GM19043 (cell line): ENCODE data around the gene NCK1.

Experiments used
- ATAC-seq: cut with Tn5 transposase; IDR thresholded peaks from one replicate; pipeline ENCODE4 v1.9.1; 2021; ENCODE audit warnings: low read depth; ENCODE audit not compliant: unreplicated experiment

NCK1 gene

DNA sequence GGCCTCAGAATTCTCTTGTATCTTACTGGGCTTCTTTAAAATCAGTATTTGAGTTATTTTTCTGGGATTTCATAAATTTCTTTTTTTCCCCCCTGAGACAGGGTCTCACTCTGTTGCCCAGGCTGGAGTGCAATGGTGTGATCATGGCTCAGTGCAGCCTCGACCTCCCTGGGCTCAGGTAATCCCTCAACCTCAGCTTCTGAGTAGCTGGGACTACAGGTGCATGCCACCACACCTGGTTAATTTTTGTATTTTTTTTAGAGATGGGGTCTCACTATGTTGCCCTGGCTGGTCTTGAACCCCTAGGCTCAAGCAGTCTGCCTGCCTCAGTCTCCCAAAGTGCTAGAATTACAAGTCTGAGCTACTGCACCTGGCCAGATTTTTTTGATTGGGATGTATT, 43.5 kb downstream of the NCK1 start:
- ATAC-seq, result no peak

DNA sequence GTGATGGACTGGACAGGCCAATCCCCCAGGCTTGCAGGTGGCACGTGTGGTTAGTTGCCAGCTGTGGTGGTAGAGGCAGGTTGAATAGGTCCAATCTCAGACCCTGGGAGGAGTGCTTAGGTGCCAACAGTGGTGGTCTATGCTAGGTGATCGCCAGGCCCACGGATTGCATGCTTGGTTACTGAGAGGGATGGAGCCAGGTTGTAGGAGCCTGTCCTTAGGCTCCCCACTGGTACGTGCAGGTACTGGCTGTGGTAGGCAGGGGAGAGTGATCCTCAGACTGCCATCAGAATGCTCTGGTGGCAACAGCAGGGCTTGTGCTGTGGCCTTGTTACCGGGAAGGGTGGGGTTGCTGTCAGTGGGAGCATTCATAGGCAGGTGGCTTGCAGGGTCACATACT, 44.7 kb downstream of the NCK1 start:
- ATAC-seq, result no peak

DNA sequence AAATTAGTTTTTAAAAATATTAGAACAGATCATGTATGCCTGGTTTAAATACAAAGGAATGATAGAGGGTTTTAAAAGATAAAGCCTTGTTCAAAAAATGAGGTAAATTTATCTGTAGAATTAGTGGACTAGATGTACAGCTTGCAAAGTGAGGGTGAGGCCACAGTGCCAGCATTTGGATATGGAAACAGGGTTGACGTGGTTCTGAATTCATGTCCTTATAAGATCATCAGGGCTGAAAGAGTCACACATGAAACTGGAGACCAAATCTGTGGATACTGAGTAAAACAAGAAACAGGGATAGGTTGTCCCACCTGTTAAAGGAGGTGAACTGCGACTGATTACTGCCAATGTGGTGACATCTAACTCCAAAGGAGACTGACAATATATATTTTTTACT, 46.3 kb downstream of the NCK1 start:
- ATAC-seq, result no peak

DNA sequence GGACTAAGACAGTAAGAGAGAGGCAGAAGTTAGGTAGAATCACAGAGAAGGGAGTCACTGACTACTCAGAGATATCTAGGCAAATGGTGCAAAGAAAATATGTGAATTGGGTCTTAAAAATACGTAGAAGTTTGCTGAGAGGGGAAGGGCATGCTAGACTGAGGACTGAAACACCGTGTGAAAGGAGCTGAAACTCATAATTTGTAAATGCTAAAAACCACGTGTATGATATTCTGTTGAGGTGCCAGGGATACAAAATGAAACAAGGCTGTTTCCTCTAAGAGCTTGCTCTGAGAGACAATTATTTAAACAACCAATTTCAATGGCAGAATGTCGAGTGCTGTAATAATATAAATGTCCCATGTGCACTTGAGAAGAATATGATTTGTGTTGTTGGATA, 47.2 kb downstream of the NCK1 start:
- ATAC-seq, result no peak

DNA sequence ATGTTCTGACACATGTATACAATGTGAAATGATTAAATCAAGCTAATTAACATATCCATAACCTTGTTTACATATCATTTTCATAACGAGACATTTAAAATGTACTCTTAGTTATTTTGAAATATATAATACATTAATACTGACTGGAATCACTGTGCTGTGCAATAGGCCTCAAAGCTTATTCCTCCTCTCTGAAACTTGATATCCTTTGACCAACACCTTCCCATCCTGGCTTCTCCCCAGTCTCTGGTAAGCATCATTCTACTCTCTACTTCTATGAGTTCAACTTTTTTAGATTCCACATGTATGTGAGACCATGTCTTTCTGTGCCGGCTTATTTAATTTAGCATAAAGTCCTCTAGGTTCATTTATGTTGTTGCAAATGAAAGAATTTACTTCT, 48.7 kb downstream of the NCK1 start:
- no peak for ATAC-seq

DNA sequence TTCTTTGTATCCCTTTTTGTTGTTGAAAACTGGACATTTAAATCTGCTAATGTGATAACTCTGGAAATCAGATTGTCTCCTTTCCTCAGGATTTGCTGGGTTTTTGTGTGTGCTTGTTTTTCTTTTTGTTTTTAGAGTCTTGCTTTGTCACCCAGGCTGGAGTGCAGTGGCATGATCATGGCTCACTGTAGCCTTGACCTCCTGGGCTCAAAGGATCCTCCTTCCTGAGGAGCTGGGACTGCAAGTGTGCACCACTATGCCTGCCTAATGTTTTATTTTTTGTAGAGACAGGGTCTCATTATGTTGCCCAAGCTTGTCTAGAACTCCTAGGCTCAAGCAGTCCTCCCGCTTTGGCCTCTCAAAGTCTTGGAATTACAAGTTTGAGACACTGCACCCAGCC, 51.2 kb downstream of the NCK1 start:
- ATAC-seq, result no peak

DNA sequence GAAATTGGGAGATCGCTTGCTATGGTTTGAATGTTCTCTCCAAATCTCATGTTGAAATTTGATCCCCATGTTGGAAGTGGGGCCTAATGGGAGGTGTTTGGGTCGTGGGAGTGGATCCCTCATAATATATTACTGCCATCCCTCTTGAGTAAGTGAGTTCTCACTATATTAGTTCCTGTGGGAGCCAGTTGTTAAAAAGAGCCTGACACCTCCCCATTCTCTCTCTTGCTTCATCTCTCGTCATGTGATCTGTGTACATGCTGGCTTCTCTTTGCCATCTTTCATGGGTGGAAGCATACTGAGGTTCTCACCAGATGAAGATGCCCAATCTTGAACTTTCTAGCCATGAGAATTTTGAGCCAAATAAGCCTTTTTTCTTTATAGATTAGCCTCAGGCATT, 52.7 kb downstream of the NCK1 start:
- ATAC-seq, result no peak

DNA sequence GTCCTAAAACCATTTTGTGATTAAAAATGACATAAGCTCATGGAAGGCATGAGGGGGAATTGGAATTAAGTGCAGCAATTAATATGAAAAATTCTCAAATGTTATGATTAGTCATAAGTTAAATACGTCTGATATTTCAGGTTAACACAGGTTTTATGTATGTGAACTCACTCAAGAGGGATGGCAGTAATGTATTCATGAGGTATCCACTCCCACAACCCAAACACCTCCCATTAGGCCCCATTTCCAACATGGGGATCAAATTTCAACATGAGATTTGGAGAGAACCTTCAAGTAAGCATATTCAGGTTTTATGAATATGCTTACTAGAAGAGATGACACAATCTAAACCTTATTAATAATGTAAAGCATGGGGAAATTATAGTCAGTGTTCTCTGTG, 54.2 kb downstream of the NCK1 start:
- no peak for ATAC-seq

DNA sequence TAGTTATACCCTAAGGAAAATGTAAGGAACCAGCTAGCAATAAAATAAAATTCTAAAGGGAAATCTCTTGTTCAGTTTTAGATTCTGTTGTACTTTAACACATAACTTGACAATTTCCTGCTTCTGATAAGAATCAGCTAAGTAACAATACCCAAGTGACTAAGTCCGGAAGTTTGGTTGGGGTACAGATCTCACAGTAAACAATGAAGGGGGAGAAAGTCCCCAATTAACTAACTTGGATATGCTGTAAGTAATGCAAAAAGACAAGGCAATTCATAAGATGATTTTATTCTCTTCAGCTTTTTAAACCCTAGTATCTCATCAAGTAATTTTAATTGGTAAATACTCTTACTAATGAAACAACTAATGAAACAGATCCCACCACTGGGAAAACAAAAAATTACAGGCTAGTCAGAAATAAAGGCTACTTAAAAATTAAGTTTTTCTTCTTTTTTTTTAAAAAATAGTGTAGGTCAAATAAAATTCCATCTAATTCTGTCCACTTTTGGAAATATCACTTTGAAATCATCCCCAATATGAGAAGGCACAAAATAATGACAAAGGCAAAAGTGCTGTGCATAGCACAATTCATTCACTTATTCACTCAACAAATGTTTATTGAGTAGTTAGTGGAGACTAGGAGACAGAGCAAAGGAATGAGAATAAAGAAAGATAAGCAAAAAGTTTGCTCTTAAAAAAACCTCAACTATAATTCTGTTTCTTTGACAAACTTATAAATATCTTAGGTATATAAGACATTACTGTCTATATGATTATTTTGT, 58.0 kb downstream of the NCK1 start:
- ATAC-seq, result peak; percentile 70

DNA sequence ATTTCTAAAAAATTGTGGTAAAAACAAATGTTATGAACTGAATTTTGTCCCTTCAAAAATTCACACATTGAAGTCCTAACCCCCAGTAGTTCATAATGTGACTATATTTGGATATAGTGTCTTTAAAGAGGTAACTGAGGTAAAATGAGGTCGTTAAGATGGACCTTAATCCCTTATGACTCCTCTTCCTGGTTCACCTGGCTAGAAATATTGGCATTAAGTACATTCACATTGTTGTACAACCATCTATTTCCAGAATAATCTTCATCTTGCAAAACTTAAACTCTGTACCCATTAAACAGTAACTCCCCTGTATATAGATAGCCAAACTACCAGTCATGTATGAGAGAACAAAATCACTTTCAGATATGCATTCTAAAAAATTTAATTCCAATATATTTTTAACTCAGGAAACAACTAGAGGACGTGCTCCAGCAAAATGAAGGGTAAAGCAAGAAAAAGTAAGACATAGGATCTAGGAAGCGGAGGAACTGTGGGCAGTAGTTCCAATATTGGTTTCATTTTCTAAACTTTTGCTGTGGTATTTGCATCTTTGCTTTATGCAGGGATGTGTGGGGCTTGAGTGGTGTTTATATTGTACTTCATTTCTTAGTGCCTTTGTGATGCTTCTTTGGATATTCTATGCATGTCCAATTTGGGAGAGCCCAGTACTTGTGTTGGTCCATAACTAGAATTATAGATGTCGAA, 59.0 kb downstream of the NCK1 start:
- ATAC-seq, result no peak

DNA sequence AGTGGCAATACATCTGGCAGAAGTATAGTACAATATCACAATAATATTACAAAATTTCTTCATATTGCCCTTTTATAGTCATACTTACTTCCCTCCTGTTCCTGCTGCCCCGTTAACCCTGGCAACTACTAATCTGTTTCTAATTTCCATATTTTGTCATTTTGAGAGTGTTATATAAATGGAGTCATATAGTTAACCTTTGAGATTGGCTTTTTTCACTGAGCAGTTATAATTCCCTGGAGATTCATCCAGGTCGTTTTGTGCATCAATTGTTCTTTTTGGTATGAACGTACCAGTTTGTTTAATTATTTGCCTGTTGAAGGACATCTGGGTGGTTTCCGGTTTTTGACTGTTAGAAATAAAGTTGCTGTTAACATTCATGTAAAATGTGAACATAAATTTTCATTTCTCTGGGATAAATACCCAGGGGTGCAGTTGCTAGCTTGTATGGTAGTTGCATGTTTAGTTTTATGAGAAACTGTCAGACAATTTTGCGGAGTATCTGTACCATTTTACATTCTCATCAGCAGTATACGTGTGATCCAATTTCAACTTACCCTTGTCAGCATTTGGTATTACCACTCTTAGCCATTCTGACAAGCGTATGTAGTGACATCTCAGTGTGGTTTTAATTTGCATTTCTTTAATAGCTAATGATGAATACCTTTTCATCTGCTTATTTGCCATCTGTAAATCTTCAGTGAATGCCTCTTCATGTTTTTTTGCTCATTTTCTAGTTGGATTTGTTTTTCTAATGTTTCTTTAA, 63.6 kb downstream of the NCK1 start:
- peak; percentile 56 for ATAC-seq

DNA sequence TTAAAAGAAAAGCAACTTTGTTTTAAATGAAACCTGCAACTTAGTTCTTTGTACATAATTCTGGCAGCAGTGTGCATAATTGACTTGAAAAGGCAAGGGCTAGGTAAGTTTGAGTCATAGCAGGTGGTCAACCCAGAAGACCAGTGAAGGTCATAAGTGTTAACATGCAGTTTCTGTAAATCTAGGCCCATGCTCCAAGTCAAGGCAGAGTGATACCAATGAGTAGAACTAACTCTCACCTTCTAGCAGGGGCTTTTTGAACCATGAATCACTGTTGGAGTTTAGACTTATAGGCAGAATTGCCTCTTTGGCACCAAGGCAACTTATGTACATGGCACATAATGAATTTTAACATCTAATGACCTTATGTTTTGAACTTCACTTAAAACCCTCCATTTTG, 66.2 kb downstream of the NCK1 start:
- no peak for ATAC-seq

DNA sequence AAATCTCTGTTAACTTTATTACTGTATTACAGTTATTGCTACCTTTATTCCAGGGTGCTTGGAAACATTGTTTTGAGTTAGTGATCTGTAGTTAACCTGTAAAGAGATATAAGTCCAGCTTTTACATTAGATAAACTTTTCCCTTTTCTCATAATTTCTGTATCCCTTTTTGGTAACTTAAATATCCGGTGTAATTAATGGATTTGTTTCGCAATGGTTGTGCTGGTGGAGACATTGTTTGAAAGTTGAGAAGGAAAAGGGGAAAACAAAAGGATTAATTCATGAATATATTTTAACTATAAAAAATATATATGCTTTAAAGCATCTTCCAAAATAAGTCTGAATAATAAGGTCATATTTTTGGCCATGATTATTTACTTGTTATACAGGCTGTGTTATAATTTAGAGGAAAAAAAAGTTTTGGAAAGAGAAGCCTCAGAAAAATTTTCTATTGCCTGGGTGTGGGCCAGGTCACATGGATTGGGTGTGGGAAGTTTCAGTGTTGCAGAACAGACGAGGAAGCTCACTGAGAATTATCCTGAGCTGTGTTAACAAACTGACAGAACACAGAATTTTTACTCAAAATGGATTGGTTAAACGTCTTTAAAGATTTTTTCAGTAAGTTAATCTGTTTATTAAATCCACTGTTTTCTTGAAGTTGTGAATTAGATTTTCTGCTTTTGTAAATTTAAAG, 68.1 kb downstream of the NCK1 start:
- no peak for ATAC-seq

DNA sequence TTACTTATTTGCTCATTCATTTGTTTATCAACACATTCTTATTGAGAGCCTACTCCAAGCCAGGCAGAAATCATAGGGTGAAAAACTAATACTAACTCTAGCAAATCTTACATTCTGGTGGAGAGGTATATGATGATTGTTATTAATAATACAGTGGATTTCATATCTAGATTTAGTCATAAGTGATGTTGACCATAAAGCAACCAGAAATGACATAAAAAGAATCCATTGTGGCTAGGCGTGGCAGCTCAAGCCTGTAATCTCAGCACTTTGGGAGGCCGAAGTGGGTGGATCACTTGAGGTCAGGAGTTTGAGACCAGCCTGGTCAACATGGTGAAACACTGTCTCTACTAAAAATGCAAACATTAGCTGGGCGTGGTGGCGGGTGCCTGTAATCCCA, 69.6 kb downstream of the NCK1 start:
- ATAC-seq, result no peak

DNA sequence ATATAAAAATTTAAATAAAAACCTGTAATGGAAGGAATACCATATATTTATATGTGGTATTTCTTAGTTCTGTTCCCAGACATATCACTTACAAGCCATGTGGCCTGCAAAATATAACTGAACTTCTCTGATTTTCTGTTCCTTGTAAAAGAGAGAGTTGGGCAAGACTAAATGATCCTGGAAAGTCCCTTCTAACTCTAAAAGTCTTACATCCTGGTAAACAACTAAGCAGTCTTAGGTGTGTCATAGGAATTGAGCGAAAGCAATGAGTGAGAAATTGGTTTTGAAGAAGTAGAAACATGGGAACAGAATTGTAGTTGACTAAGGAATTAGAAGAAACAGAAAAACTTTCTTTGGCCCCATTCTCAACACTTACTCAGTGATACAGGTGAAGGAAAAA, 70.5 kb downstream of the NCK1 start:
- ATAC-seq, result no peak

DNA sequence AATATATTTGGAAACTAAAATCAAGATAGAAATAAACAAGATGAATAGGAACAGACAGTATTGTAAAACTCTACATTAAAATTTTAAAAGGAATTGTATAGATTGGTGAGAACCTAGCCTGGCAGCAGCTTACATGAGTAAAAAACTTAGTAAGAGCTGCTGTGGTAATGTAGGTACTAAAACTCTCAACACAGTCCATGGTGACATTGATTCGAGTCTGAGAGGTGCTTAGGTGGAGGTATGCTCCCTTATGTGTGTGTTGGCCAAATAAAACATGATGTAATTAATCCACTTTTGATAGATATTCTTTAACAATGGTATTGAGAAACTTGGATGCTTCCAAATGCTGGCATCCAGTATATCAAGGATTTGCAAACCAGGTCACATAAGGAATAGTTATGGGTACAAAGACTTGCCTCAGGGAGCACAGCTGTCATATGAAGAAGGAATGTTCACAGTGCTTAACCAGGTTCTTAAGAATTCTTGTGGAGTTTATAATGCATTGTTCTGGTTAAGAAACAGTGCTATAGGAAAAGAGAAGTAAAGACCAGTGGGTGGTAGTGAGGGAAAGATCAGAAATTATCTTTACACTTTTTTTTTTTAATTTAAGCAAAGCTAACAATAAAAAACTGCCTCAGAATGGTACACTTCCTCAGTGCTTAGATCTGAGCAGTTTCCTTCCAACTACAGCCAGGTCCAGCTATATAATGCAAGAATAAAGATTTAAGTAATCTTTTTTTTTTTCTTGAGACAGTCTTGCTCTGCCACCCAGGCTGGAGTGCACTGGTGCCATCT, 71.2 kb downstream of the NCK1 start:
- ATAC-seq, result no peak

DNA sequence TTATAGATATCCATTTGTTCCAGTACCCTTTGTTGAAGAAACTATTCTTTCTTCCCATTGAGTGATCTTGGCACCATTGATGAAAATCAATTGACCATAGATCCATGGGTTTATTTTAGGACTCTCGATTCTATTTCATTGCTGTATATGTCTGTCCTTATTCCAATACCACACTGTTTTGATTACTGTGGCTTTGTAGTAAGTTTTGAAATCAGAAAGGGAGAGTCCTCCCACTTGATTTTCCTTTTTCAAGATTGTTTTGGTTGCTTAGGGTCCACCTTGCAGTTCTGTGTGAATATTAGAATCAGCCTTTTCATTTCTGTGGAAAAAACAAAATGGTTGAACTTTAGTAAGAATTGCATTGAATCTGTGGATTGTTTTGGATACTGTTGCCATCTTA, 75.2 kb downstream of the NCK1 start:
- no peak for ATAC-seq

DNA sequence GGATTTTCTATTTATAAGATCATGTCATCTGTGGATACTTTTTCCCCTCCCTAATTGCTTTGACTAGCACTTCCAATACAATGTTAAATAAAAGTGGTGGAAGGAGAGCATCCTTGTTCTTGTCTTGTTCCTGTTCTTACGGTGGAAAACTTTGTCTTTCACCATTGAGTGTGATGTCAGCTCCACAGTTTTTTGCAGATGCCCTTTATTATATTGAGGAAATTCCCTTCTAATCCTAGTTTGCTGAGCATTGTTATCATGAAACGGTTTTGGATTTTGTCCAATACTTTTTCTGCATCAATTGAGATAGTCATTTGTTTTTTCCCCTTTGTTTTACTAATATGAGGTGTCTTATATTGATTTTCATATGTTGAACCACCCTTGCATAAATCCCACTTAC, 75.8 kb downstream of the NCK1 start:
- ATAC-seq, result no peak

DNA sequence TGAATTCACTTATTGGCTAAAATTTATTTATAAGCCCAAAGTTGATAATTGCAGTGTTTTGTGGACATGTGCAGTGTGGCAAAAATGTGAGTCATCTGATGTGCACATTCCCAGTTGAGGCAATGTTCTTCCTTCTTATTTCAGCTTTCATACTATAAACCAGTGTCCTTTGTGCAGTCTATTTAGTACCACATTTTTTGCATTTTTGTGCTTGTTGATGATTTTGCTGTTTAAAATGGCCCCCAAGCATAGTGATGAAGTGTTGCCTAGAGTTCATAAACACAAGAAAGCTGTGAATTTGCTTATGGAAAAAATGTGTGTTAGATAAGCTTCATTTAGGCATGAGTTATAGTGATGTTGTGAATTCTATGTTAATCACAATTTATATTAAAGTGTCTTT, 76.3 kb downstream of the NCK1 start:
- ATAC-seq, result no peak

DNA sequence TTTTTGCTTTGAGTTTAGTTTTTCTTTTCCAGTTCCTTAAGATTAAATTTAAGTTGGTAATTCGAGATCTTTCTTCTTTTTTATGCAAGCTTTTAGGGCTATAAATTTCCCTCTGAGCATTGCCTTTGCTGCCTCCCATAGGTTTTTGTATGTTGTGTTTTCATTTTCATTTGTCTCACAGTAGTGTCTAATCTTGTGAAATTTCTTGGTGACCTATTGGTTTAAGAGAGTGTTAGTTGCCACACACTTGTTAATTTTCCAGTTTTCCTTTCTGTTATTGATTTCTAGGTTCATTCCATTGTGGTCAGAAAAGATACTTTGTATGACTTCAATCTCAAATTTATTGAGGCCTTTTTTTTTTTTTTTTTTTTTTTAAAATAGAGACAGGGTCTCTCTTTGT, 77.5 kb downstream of the NCK1 start:
- no peak for ATAC-seq
